NCI-H82 treated with DMSO at 0.1 percent for 48 hours (cell line): ENCODE results near the gene SOCS7.

Source experiments
- DNase-seq: peaks from one replicate; lab custom pipeline; 2025; ENCODE audit not compliant: unreplicated experiment; lab: John Stamatoyannopoulos, UW

SOCS7 gene

DNA sequence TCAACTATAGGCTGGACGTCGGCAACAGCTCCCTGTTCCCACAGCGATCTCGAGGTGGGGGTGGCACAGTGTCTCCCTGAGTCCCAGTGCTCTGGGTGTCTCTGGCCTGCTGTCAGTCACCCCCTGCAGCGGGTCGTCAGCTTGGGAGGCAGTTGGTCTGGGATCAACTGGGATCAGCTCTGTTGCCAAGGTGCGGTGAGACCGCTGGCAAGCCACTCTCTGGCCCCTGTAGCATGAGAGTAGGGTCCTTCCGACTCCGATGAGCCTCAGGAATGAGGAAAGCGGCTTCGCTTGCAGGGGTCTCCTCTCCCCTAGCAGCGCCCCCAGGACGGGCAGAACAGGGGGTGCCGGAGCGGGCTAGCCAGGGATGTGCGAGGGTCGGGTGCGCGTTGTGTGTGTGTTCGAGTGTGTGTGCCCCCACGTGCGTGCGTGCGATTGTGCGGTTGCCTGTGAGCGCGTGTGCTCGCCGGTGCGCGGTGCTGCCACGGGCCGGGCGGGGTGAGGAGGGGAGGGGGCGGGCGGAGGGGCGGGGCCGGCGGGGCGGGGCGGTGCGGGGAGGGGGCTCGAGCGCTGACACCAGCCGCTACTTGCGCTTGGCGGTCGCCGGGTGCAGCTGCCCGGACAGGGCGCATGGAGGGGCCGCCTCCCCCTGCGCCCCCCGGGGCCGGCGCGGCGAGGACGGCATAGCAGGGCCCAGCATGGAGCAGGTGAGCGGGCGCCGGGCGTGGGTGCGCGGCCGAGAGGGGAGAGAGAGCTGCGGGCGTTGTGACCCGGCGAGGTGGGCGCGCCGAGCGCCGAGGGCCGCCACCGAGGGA lies 67.3 kb downstream of the SOCS7 start:
- DNase-seq, result no peak

DNA sequence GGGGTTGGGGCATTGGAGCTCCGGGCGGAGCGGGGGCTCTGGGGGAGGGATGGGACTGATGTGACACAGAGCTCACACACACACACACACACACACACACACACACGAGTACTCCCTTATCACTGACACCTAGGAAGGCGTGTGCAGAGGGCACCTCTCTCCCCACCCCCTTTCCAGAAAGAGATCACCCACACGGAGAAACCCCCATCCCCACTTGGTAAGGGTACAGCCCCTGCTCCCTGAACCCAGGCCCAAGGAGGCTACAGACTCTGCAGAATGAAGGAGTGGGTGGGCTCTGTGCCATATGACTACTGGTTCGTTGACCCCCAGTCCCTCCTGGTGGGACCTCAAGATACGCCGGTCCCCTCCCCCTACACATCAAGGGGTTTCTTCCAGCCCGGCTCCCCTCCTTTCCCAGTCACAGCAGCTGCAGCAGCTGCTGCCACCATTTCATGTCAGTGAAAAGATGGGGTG lies 67.9 kb downstream of the SOCS7 start:
- no peak for DNase-seq

DNA sequence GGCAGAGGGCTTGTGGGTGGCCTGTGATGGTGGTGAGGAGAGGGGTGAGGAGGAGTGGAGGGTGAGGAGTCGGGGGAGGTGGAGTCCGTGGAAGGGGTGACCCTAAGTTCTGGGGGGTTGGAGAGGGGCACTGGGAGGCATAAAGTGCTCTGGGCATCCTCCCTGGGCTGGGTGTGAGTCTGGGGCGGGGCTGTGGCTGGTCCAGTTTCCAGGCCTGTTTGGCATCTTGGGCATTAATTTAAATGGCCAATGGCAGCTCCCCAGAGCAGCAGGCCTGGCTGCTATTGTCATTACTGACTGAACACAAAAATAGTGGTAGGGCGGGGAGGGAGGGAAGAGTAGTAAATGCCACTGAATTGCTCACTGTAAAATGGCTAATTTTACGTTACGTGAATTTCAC lies 68.9 kb downstream of the SOCS7 start:
- DNase-seq, result no peak

DNA sequence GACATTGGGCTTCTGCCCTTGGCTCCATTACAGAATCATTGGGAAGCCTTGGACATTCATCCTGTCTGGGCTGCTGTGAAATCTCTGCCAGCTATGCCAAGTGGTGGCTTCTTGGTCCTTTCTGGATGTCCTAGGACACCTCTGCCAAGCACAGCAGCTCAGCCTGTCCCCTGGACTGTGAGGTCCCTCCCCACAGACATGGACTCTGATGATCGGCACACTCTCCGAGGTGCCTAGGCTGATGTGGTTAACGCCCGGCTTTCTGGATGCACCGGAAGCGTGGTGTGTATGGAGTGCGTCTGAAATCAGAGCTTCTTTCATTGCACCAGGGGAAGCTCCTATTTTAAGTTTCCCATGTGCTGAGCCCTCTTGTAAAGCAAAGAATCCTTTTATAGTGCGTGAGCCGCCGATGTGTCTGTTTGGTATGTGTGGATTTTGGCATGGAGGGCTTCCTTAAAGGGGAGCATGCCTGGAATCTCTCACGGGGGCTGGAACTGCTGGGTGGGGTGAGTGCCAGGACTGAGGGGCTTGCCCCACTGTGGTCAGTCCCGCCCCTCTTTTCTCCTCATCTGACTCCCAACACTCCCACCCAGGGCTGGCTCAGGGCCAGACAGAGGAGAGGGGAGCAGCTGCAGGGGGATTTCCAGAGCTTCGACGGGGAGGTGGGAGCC lies 69.7 kb downstream of the SOCS7 start:
- DNase-seq, result peak; percentile 73

DNA sequence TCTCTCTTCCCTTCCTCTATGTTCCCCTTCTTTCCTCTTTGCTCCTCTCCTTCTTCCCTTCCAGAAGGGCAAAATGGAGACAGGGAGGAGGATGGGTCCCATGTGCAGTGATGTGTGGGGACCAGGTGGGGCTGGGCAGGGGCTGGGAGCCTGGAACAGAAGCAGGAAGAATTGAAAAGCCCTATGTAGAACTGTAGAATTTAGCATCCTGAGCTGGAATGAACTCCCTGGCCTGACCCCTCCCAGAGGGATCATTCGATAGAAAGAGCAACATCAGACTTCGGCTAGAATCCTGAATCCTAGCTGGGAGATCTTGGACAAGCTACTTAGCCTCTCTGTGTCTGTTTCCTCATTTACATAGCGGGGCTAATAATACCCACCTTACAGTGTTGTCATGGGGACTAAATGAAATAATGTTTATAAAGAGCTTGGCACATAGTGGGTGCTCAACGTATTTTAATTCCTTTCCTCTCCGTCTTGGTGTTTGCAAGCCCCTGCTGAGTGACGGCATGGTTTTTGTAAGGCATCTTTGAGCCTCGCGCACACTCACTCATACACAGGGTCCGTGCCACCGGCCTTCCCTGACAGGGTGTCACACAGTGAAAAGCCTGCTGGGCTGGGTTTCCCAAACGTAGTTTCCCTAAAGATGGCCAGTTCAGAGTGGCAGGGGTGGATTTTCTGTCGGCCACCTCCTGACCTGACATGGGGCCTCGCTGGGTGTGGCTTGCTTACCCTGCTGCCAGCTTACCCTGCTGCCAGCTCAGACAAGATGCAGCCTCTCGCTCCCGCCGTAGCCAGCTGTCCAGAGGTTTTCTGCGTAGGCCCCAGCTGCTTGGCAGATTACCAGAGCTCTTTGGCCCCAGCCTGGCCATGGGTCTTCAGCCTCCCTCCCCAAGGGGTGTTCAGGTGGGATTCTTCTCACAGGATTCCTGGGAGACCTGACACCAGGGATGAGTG lies 70.5 kb downstream of the SOCS7 start:
- DNase-seq, result no peak

DNA sequence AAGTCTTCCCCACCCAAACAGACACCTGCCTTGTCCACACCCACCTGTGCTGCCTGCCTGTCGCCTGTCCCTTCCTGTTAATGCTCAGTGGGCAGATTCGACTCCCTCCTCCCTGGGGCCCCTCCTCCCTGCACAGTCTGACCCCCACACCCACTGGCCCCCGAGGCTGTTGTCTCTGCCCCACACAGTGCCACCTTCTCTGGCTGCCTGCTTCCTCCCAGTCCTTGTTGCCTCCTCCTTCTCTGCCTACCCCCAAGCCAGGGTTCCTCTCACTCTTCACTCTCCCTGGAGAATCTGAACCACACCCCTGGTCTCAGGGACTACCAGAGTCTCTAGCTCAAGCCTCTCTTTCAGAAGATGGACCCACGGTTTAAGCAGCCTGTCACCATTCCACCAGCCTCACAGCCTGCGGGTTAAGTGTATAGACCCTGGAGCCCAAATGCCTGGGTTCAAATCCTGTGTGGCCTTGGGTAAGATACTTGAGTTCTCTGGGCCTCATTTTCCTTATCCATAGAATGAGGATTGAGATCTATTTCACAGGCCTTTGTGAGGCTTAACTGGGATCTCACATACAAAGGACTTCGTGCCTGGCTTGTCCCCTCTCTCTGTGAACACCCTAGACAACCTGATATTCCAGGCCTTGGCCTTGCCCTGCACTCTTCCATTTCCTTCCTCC lies 72.8 kb downstream of the SOCS7 start:
- DNase-seq, result no peak

DNA sequence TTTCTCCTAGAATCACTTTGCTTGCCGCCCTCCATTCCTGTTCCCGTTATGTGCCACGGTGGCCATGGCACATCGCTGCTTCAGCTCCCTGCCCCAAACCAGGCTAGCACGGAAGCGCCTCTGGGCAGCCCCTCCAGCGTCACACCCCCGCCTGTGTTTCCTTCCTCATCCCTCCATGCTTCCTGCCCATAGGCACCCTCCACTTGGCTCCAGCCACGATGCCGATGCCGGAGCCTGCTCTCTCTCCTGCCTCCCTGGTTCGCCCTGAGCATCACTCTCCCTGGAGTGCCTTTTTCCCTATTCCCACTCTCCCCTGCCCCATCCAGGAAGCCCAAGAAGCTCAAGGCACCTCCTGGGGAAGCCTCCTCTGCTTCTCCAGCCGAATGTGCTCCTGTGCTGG lies 73.4 kb downstream of the SOCS7 start:
- DNase-seq, result no peak

DNA sequence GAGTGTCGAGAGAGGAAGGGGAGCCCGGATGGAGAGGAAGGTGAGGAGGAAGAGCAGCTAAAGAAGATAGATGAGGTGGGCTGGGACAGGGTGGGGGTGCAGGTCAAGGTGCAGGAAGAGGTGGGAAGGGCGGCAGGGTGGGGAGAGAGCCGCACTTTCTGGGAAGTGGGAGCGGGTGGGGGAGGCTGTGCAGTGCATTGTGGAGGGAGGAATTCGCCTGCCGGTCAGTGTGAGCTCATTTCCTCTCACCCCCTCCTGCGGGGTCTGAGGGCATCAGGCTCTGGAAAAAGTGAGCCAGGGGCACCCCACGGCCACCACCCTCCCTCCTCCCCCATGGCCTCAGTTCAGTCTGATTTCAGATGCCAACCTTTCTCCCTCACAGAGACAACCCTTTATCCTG lies 74.1 kb downstream of the SOCS7 start:
- no peak for DNase-seq

DNA sequence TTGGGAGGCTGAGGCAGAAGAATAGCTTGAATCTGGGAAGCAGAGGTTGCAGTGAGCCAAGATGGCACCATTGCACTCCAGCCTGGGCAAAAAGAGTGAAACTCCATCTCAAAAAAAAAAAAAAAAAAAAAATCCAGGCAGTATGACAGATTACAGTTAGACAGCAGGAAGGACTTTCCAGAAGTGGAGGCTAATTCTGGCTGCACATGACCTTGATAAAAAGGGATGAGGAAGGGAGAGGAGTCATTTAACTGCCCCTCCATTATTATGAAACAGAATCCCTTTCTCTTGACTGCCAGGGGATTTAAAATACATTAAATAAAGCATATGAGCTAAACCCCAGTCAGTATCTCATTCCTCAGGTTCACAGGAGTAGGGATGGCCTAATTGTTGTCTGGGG lies 74.8 kb downstream of the SOCS7 start:
- DNase-seq, result no peak

DNA sequence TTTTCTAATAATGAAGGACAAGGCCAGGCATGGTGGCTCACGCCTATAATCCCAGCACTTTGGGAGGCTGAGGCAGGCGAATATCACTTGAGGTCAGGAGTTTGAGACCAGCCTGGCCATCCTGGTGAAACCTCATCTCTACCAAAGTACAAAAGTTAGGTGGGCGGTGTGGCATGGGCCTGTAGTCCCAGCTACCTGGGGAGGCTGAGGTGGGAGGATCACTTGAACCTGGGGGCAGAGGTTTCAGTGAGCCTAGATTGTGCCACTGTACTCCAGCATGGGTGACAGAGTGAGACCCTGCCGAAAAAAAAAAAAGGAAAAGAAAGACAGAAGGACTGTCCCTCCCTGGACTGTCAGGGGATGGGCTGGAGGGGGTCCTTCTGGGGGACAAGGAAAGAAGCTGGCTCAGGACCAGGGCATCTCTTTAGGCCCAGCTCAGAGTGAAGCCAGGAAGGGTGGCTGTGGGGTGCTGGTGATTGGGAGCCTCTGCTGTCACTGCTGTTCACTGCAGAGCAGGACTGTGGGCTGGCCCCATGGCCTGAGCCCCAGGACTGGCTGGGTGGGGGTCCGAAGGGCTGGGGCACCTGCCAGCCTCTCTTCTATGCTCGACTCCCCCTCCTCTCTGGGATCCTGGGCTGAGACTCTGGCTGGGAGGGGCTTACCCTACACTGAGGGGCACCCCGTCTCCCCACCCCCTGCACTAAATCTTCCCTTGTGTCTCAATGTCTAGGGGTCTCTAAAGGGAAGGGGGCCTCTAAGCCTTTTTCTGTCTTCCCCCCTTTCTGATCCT lies 75.7 kb downstream of the SOCS7 start:
- DNase-seq, result no peak

DNA sequence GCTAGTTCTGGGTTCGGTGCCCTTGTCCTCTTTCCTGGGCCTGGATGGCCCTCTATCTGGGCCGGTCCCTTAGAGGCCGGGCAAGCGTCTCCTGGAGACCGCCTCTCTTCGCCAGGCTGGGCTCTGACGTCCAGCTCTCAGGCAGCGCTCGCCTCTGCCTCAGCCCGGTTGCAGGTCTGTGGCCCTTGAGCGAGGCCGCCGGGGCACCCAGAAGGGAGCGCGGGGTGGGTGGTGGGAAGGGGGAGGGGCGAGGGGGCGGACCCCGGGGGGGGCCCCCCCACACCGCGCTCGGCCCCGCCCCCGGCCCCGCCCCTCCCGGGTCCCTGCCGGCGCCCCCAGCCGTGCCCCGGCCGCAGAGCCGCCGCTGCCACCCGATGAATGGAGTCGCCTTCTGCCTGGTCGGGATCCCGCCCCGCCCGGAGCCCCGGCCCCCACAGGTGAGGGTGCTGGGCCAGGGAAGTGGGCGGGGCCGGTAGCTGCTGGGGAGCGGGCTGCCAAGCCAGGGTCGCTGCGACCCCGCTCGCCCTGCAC lies 76.5 kb downstream of the SOCS7 start, which contains the start of gene ARHGAP23:
Gene ARHGAP23, plus strand, starts transcription at position 353 of the 531 bp plus-strand sequence. Its CDS starts 22 bp downstream, at position 375.
- no peak for DNase-seq

DNA sequence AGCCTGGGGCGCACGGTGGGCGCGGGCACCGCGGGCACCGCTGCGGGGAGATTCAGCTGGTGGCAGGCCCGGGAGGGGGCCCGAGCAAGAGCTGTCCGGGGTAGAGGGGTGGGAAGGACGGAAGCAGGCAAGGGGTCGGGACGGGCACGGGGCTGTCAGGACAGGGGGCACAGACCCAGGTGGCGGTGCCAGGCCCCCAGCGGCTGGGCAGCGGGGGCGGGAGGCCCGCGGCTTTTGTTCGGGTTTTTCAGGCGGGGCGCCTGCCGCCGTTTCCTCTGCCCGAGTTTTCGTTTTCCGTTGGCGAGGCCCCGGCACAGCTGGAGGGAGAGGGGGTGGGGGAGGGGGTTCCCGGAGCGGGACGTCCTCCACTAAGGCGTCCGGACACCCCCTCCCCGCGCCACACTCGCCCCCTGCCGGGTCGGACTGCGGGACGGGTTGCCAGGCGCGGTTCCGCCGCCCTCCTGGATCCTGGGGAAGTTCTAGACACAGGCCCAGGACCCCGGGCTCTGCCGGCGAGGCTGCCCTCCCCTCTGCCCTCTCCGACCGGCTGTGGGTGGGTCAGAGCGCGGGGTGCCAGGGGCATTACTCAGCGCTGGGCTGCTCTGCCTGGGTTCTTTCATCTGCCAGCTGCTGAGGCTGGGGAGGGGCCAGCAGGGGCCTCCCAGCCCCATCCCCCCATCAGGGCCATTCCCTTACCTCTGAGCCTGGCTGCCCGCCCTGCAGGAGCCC lies 77.2 kb downstream of the SOCS7 start:
- DNase-seq, result no peak

DNA sequence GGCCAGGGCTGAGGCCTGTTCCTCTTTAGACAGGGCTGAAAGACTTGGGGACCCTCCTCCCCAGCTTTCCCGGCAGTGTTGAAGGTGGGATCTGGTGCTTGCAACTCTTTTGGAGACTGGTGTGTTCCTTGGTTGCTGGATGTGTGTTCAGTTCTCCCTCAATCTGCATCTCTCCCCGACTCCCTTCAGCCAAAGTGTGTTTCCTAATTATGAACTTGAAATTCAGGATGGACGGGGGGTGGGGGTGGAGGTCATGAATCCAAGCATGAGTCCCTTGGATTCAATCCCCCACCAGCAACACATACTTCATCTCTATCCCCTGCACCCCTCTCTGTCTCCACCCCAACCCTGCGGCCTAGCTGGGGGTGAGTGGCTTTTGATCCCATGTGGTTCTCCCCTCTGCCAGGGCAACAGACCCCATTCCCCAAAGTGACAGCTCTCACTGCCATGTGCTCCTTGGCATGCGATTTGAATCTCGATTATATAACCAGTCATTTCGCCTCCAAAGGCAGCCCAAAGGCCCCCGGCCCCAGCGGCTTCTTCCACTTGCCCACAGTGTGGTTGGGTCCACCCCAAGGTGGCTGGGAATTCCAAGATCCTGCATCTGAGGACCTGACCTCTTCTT lies 77.9 kb downstream of the SOCS7 start:
- DNase-seq, result no peak

DNA sequence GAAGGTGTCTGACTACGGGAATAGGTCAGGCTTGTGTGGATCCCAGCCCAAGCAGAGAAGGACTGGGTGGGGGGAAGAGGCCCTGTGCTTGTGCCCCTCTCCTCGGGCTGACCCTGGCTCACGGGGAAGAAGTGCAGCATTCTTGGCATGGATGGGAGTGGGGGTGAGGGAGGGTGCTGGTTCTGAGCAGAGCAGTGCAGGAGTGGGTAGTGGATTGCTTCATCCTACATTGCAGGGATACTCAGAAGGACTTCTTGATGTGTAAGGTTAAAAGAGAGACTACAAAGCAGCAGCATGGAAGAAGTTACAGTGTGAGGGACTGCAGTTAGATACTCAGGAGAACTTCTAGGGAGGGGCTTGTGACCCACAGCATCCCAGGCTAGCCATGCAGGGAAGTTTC lies 78.7 kb downstream of the SOCS7 start:
- no peak for DNase-seq

DNA sequence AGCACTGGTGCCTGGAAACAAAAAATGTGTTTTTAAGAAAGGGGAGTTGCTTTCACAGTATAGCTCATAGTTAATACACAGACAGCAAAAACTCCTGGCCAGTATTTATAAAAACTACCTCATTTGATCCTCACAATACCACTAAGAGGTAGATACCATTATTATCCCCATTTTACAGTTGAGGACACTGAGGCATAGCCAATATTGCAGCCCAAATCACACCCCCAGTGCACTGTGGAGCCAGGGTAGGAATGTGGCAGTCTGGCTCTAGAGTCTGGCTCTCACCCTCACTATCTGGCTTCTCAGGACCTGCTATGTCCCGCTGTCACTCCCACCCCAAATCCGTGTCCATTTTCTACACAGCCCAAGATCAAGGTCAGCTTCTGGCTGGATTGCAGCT lies 79.2 kb downstream of the SOCS7 start:
- no peak for DNase-seq

DNA sequence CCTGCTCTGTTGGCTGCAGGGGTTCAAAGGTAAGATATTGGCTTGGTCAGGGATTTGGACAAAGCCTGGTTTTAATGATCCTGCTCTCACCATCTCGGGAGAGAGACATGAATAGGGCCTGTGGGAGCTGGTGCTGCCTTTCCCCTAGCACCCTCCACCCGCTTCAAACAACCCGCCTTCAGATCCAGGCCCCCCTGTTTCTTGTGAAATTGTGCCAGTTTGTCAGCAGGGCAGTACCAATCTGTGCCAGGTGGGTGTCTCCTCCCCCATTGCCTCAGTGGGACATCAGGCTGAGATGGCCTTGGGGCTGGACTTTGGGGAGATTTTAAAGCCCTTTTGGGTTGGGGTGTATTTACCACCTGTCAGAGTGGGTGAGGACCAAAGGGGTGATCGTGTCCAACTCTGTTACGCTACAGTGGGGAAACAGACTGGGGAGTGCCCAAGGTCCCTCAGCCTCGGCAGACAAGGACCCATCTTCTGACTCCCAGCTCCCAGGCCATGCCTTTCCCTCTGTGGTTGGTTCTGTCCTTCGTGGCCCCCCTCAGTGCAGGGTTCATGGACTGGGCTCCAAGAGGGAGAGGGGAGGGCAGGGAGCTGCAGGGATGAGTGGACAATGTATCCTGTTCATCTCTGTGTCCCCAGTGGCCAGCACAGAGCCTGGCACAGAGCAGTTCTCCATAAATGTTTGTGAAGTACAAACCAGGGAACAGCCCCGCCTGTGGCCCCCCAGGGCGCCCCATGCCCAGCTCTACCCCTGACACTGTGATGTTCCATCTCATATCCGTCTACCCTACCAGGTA lies 79.9 kb downstream of the SOCS7 start:
- DNase-seq, result no peak

DNA sequence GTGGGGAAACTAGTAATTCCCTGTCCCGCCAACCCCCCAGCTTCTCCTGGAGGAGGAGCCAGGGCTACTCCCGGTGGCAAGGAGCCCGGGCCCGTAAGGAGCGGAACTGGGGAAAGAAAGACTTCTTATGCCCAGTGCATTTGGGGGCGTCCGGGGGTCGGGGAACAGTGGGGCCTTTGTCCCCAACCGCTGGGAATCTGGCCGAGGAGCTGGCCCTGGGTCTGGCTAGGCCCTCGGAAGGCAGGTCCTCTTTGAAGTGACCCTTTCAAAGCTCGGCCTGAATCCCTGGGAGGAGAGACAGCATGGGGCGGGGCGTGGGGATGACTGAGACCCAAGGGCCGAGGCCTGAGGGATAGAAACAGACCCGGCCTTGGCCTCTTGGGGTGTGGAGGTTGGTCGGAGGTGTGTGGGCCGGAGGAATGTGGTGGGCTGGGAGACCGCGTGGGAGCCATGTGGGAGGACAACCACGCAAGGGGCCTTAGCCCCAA lies 82.6 kb downstream of the SOCS7 start:
- no peak for DNase-seq

DNA sequence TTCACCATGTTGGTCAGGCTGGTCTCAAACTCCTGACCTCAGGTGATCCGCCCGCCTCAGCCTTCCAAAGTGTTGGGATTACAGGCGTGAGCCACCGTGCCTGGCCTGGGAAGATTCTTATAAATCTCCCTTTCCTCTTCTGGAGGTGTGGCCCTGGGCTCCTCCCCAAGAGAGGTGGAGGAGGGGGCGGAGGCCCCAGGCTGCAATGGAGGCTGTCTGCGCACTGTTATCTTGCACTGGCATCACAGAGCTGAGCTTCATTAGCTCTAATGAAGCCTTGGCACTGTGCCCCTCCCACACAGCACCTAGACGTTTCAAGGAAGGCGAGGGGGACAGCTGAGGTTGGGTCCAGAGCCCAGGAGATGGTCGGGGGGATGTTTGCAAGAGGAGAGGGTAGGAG lies 84.2 kb downstream of the SOCS7 start:
- DNase-seq, result no peak
